Karpas-422 (cell line): ENCODE data around the gene NRP2. TPM values are rescaled to one million over a fixed set of nuclear protein-coding genes. Genes with fewer than 3 reads are reported as not detected.

Experiments used
- DNase-seq: peaks from one replicate; pipeline ENCODE4 v3.0.0-alpha.2; 2015
- H2AFZ ChIP-seq: fragments of 200-600 bp; sonication (generic); 2 replicates; pipeline ENCODE4 v1.6.1; 2014; ENCODE audit warnings: antibody characterized with exemption, low read length, mixed read lengths
- H3K27ac ChIP-seq: fragments of 200-600 bp; sonication (generic); 2 replicates; pipeline ENCODE4 v1.5.1; 2014; ENCODE audit warnings: mild to moderate bottlenecking, low read length, moderate library complexity
- H3K27me3 ChIP-seq: fragments of 200-600 bp; sonication (generic); 2 replicates; pipeline ENCODE4 v1.6.1; 2014; ENCODE audit warnings: low read length, mixed read lengths
- H3K36me3 ChIP-seq: fragments of 200-600 bp; sonication (generic); 2 replicates; pipeline ENCODE4 v1.6.1; 2014; ENCODE audit warnings: low read length, mixed read lengths; ENCODE audit not compliant: insufficient read depth
- H3K4me1 ChIP-seq: fragments of 200-600 bp; sonication (generic); 2 replicates; pipeline ENCODE4 v1.6.1; 2014; ENCODE audit warnings: mild to moderate bottlenecking, low read length, mixed read lengths
- H3K4me2 ChIP-seq: fragments of 200-600 bp; sonication (generic); 2 replicates; pipeline ENCODE4 v1.6.1; 2014; ENCODE audit warnings: low read length, low read depth, mild to moderate bottlenecking; ENCODE audit not compliant: poor library complexity, severe bottlenecking
- H3K4me3 ChIP-seq: fragments of 200-600 bp; sonication (generic); 2 replicates; pipeline ENCODE4 v1.5.1; 2014; ENCODE audit warnings: mild to moderate bottlenecking, antibody characterized with exemption, low read length, mixed read lengths
- H3K79me2 ChIP-seq: fragments of 200-600 bp; sonication (generic); 2 replicates; pipeline ENCODE4 v1.6.1; 2014; ENCODE audit warnings: mild to moderate bottlenecking, low read length, mixed read lengths
- H3K9ac ChIP-seq: fragments of 200-600 bp; sonication (generic); 2 replicates; pipeline ENCODE4 v1.6.0; 2014; ENCODE audit warnings: low read length
- H3K9me2 ChIP-seq: fragments of 200-600 bp; sonication (generic), shearing (Covaris generic); replicated peaks from 2 replicates; pipeline ENCODE4 v1.6.0; 2014; ENCODE audit warnings: mild to moderate bottlenecking, low read length, moderate library complexity; ENCODE audit not compliant: insufficient read depth
- H3K9me3 ChIP-seq: fragments of 300-700, 200-600 bp; sonication (generic); 2 replicates; pipeline ENCODE4 v1.6.1; 2014; ENCODE audit warnings: low read length, mixed read lengths
- H4K20me1 ChIP-seq: fragments of 200-600 bp; sonication (generic); 2 replicates; pipeline ENCODE4 v1.6.1; 2014; ENCODE audit warnings: mild to moderate bottlenecking, antibody characterized with exemption, low read length, low read depth; ENCODE audit not compliant: insufficient read depth
- total RNA-seq: library from RNA; depleted of rRNA; stranded (reverse); fragments of >200 nt; shearing (Covaris generic); gene quantifications from 2 replicates; pipeline ENCODE4 v1.2.3, GENCODE V29; 2014; ENCODE audit warnings: low replicate concordance

NRP2 gene
- total RNA-seq, 1 experiment from 2014 or later = 4.4 TPM

DNA sequence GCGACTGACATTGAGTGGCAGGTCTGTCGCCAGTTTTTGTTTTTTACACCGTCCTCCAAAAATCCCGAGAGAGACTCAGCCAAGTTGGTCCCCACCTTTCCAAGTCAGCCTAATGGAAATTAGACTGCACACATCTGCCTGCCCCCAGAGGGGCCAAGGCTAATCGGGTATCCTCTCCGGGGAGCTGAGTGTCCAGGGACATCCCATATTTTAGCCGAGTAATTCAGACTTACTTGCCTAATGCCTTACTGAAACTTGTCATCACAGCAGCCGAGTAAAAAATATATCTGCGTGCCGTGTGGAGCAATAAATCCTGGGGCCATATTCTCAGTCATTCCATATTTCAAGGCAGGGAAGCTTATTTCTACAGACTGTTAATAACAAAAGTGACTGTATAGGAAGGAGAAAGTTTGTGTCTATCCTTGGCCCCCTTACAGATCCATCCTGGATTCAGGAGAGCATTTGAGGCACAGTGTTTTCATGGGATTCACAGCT lies 38.9 kb upstream of the NRP2 start:
- Histone ChIP-seq H3K36me3 (no peaks in the 10 kb centered on the region), H4K20me1 (no peaks in the 10 kb centered on the region), H2AFZ (no peak overlapping the region), H3K79me2 (no peaks in the 10 kb centered on the region), H3K27me3 (no peaks in the 10 kb centered on the region), H3K9me3 (no peaks in the 10 kb centered on the region), H3K27ac (no peak overlapping the region), H3K4me3 (no peak overlapping the region), H3K9ac (no peak overlapping the region), H3K4me2 (no peak overlapping the region), H3K9me2 (no peaks in the 10 kb centered on the region), H3K4me1 (peaks cover 5% of the 10 kb centered on the region; the same call in 1 of the 2 replicates)
- DNase-seq = no peak

DNA sequence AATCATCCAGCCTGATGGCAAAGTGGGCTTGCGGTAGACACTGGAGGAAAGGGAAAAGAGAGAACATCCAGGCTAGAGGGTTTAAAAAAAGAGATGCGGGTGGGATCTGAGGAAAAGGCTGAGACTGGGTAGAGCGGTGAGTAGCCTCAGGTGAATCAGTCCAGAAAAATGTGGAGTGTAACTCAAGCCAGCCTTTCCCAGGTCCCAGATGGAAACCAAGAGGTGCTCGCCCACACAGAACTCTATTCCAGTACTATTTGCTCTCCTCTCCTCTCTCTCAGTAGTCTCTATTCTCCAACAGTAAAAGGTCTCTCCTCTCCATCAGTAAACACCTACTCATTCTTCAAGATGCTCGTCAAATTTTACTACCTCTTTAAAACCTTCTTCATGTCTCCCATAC lies 38.3 kb upstream of the NRP2 start:
- no peak overlapping the region for H2AFZ ChIP-seq
- H3K36me3 ChIP-seq = no peaks in the 10 kb centered on the region
- no peak overlapping the region for H3K4me3 ChIP-seq
- H3K9me3 ChIP-seq = no peaks in the 10 kb centered on the region
- no peaks in the 10 kb centered on the region for H4K20me1 ChIP-seq
- peaks cover 5% of the 10 kb centered on the region; the same call in 1 of the 2 replicates for H3K4me1 ChIP-seq
- H3K4me2 ChIP-seq = no peak overlapping the region
- H3K27ac ChIP-seq = no peak overlapping the region
- no peak overlapping the region for H3K9ac ChIP-seq
- H3K9me2 ChIP-seq = no peaks in the 10 kb centered on the region
- H3K79me2 ChIP-seq = no peaks in the 10 kb centered on the region
- no peaks in the 10 kb centered on the region for H3K27me3 ChIP-seq
- no peak for DNase-seq

DNA sequence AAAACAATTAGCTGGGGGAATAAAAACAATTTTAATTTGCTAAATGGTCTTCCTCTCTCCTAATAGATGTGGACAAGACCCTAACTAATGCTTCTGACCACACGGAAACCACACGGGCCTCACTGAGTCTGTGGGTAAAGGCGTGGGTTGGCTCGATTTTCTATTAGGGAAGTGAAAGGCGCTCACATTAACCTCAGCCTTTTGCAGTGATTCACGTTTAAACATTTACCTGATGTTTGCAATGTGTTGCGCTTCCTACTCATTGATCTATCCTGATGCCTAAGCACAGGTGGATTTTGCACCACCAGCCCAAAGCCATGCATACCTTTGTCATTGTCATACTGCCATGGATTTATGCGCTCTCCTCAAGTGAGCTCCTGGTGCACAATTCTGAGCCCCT lies 35.6 kb upstream of the NRP2 start:
- DNase-seq = no peak
- Histone ChIP-seq H3K4me3 (no peak overlapping the region), H3K9ac (no peak overlapping the region), H3K4me1 (no peaks in the 10 kb centered on the region), H3K27ac (no peak overlapping the region), H4K20me1 (no peaks in the 10 kb centered on the region), H3K79me2 (no peaks in the 10 kb centered on the region), H3K9me2 (no peaks in the 10 kb centered on the region), H3K4me2 (no peak overlapping the region), H3K9me3 (no peaks in the 10 kb centered on the region), H2AFZ (no peak overlapping the region), H3K27me3 (no peaks in the 10 kb centered on the region), H3K36me3 (no peaks in the 10 kb centered on the region)

DNA sequence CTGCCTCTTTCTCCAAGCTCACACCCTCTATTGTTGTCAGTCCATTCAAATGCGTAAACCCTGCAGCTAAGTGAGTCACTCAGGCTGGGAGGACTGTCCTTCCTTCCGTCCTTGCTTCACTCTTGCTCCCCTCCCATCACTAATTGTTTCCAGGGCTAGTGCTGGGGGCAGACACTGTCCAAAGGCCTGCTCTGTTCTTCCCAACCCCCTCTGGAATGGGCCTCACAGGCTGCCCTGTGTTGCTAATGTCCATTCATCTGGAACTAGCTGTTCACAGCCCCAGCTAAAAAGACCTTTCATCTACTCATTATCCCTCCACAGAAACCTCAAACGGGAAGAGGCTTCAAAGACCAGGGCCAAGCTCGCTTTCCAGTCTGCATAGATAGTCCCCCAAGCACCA lies 31.9 kb upstream of the NRP2 start:
- Histone ChIP-seq H4K20me1 (no peaks in the 10 kb centered on the region), H3K9me3 (no peaks in the 10 kb centered on the region), H3K36me3 (no peaks in the 10 kb centered on the region), H3K27me3 (no peaks in the 10 kb centered on the region), H3K4me1 (no peaks in the 10 kb centered on the region), H3K9ac (no peak overlapping the region), H3K9me2 (no peaks in the 10 kb centered on the region), H3K27ac (no peak overlapping the region), H3K4me2 (no peak overlapping the region), H3K4me3 (no peak overlapping the region), H2AFZ (no peak overlapping the region), H3K79me2 (no peaks in the 10 kb centered on the region)
- no peak for DNase-seq

DNA sequence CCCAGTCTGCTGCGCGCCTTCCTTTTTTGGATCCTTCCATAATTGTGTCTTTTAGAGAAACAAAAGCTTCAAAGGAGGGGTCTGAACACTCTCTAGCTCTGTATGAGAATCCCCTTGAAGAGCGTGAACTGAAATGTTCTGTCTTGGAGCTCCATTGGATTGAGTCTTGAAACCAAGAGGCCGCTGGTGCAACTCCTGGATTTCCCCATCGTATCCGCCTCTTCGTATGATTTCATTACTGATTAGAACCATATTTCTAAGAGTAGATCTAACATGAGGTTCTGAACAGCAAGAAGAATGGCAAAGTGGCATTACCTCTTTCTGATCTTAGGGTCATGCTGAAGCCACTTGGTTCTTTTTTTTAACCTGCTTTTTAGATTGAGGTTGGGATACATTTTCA lies 31.4 kb upstream of the NRP2 start:
- H3K4me2 ChIP-seq = no peak overlapping the region
- H3K4me1 ChIP-seq = no peaks in the 10 kb centered on the region
- H3K4me3 ChIP-seq = no peak overlapping the region
- no peaks in the 10 kb centered on the region for H4K20me1 ChIP-seq
- no peak for DNase-seq
- no peaks in the 10 kb centered on the region for H3K36me3 ChIP-seq
- H3K9me2 ChIP-seq = no peaks in the 10 kb centered on the region
- no peak overlapping the region for H3K9ac ChIP-seq
- H3K79me2 ChIP-seq = no peaks in the 10 kb centered on the region
- no peaks in the 10 kb centered on the region for H3K9me3 ChIP-seq
- no peak overlapping the region for H2AFZ ChIP-seq
- no peaks in the 10 kb centered on the region for H3K27me3 ChIP-seq
- H3K27ac ChIP-seq = no peak overlapping the region

DNA sequence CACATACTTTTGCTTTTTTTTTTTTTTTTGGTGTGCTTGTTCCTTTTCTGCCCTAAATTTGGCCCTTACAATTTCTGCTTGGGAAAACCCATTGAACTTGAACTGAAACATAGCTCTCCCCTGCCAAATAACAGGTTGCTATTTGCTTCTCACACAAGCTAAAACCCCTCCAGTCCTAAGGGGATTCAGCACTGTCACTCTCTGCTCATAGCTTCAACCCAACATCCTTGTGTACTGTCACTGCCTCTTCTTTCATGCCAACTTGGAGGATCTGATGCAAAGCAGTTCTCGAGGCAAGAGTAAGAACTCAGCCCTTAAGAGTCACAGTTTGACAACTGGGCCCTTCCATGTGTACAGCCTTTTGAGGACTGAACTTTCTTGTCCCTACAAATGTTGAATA lies 30.6 kb upstream of the NRP2 start:
- Histone ChIP-seq H4K20me1 (no peaks in the 10 kb centered on the region), H3K27ac (no peak overlapping the region), H3K9ac (no peak overlapping the region), H3K36me3 (no peaks in the 10 kb centered on the region), H3K9me2 (no peaks in the 10 kb centered on the region), H2AFZ (no peak overlapping the region), H3K9me3 (no peaks in the 10 kb centered on the region), H3K4me1 (no peaks in the 10 kb centered on the region), H3K4me2 (no peak overlapping the region), H3K4me3 (no peak overlapping the region), H3K79me2 (no peaks in the 10 kb centered on the region), H3K27me3 (no peaks in the 10 kb centered on the region)
- no peak for DNase-seq

DNA sequence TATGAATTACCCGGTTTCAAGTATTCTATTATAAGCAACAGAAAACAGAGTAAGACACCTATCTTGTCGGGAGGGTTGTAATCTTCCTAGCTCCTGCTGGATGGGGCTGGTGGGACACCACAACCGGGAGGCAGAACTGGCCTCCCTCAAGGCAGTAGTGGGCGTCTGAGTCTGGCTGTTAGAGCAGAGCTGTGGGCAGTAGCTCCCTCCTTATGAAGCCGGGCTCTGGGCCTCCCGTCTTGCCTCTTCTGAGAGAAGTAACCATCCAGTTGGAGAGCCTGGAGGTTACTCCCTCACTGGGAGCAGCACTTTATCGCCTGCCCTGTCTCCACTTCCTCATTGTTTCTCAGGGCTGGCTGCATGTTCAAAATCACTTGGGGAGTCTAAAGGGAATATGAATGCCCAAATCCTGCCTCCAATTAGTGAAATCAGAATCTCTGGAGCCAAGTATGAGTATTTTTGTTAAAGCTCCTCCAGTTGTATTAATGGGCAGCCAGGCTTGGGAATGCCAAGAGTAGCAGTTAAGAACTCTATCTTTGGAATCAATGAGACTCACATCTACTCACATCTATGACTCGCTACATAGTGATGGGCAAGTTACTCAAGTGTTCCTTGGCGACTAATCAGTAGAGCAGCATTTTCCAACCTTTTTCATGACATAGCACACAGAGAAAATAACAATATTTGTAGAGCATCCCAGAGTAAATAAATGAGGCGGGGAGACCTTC lies 27.3 kb upstream of the NRP2 start:
- Histone ChIP-seq H3K27me3 (no peaks in the 10 kb centered on the region), H2AFZ (no peak overlapping the region), H3K9me2 (no peaks in the 10 kb centered on the region), H3K4me1 (peaks cover 3% of the 10 kb centered on the region), H3K9me3 (no peaks in the 10 kb centered on the region), H3K79me2 (no peaks in the 10 kb centered on the region), H3K36me3 (no peaks in the 10 kb centered on the region), H3K4me3 (no peak overlapping the region), H3K27ac (no peak overlapping the region), H4K20me1 (no peaks in the 10 kb centered on the region), H3K4me2 (no peak overlapping the region), H3K9ac (no peak overlapping the region)
- no peak for DNase-seq

DNA sequence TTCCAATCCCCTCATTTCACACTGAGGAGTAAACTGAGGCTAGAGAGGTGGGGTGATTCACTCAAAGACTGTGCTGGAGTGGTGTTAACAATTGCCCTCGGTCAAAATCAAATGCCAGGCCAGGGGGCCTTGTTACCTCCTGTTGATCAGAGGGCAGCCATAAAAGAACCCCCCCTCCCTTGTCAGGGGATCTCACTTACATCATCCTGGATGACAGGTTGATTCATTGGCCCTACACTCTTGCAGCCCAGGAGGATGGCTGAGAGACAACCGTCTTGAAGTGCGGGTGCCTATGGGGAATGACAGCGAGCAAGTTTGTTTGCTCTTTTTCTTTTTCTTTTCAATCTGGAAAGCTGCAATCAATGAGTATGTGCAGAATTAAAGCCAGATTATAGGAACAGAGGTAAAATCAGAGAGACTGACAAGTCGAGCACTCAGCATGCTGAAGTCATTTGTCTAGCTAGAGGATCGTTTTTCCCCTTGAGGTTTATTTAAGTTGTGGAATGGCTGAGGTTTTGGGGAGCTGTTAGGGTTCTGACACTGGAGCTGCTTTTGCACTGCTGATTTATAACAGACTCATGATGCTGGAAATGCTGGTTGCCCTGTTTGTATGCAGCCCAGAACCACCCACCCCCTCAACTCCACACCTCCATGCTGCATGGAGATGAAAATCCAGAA lies 26.4 kb upstream of the NRP2 start:
- DNase-seq = no peak
- H3K4me1 ChIP-seq = peaks cover 10% of the 10 kb centered on the region

More for the DNA sequence above, 26.4 kb upstream of the NRP2 start:
- Histone ChIP-seq H3K27me3 (no peaks in the 10 kb centered on the region), H3K9me2 (no peaks in the 10 kb centered on the region), H3K9me3 (no peaks in the 10 kb centered on the region), H4K20me1 (no peaks in the 10 kb centered on the region), H3K4me3 (no peak overlapping the region), H3K36me3 (no peaks in the 10 kb centered on the region), H3K27ac (no peak overlapping the region), H3K79me2 (no peaks in the 10 kb centered on the region), H3K9ac (no peak overlapping the region), H2AFZ (no peak overlapping the region), H3K4me2 (no peak overlapping the region)
